ENCODE results near the gene LLGL1. TPM values are rescaled to one million over a fixed set of nuclear protein-coding genes. Genes with fewer than 3 reads are reported as not detected.

The LLGL1 gene
- total RNA-seq, 1 donor from 2014 or later, result 43.5 TPM

DNA sequence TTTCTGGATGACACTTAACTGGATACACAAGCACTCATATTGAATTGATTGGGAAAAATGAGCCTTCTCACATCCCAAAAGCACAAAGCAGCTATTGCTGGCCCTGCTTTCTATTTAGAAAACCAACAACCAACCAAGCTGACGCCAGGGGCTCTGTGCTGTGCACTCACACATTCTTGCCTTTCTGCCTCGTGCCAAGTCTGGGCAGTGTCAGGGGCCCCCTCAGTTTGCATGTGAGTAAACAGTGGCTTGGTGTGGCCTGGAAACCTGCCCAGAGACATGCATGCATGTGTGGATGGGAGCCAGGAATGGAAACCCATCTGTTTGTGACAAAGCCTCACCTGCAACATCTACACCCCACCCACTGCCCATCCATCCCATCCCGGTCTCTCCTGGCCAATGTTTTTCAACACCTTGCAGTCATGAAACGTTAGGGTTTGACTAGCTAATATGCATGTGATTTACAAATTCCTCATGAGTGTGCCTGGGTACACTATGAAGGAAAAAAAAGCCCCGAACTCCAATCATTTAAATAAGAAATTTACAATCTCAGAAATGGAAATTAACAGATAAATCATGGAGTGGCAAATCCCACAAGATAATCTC lies 55.4 kb downstream of the LLGL1 start:
- peaks cover 3% of the 10 kb centered on the region for H3K4me1 ChIP-seq (ENCODE audit: insufficient read depth, low read length)
- DNase-seq (ENCODE audit: low read depth), result no peak
- H3K9me3 ChIP-seq (ENCODE audit: insufficient read depth, low read depth, low read length), result no peaks in the 10 kb centered on the region
- no peak for TF ChIP-seq CTCF (IDR thresholded peaks at IDR 0.05; ENCODE audit: insufficient read depth, low read depth, low read length)
- no peak overlapping the region for H3K4me3 ChIP-seq (ENCODE audit: insufficient read depth, low read depth, low read length)
- peaks cover 27% of the 10 kb centered on the region for H4K20me1 ChIP-seq (ENCODE audit: insufficient read depth, low read length)
- peaks cover 4% of the 10 kb centered on the region for H3K4me1 Mint-ChIP-seq (ENCODE audit: low read depth, unreplicated experiment)
- H3K27me3 Mint-ChIP-seq (ENCODE audit: low read depth, unreplicated experiment), result no peaks in the 10 kb centered on the region
- FAIRE-seq, result no peak
- no peak overlapping the region for H2AFZ ChIP-seq (ENCODE audit: low read depth, low read length)
- no peak overlapping the region for H3K4me2 ChIP-seq (ENCODE audit: low read length)
- H3K36me3 Mint-ChIP-seq (ENCODE audit: low read depth, unreplicated experiment), result peaks cover 33% of the 10 kb centered on the region
- no peaks in the 10 kb centered on the region for H3K27me3 ChIP-seq (ENCODE audit: insufficient read depth, low read length)
- H3K4me3 Mint-ChIP-seq (ENCODE audit: unreplicated experiment), result no peak overlapping the region
- no peak overlapping the region for H3K27ac ChIP-seq (ENCODE audit: low read depth, low read length)
- H3K36me3 ChIP-seq (ENCODE audit: insufficient read depth, low read length), result peaks cover 56% of the 10 kb centered on the region
- H3K9me3 Mint-ChIP-seq (ENCODE audit: unreplicated experiment), result no peaks in the 10 kb centered on the region
- H3K79me2 ChIP-seq (ENCODE audit: insufficient read depth, low read length), result peaks cover 4% of the 10 kb centered on the region
- no peak overlapping the region for H3K9ac ChIP-seq (ENCODE audit: low read length)
- H3K27ac Mint-ChIP-seq (ENCODE audit: unreplicated experiment), result no peak overlapping the region

DNA sequence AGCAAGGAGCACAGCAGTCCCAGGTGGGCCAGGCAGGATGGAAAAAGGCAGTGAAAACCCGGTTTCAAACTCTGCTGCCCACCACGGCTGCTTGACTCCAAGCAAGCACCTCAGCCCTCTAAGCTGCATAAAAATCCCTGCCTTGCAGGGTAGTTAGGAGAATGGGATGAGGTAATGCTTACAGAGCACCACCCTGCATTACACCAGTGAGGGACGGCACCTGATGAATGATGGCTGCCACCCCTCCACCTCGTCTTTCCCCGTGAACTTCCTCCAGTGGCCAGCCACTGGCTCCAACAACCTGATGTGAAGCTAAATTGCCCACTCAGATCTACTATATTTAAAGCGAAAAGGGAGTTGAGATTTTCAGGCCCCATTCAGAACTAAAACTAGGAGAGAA lies 56.4 kb downstream of the LLGL1 start:
- H2AFZ ChIP-seq (ENCODE audit: low read depth, low read length), result no peak overlapping the region
- no peak overlapping the region for H3K9ac ChIP-seq (ENCODE audit: low read length)
- Mint-ChIP-seq H3K36me3 (ENCODE audit: low read depth, unreplicated experiment) (peaks cover 27% of the 10 kb centered on the region), H3K4me3 (ENCODE audit: unreplicated experiment) (no peak overlapping the region), H3K27me3 (ENCODE audit: low read depth, unreplicated experiment) (no peaks in the 10 kb centered on the region), H3K4me1 (ENCODE audit: low read depth, unreplicated experiment) (peaks cover 4% of the 10 kb centered on the region), H3K27ac (ENCODE audit: unreplicated experiment) (no peak overlapping the region), H3K9me3 (ENCODE audit: unreplicated experiment) (no peaks in the 10 kb centered on the region)
- peaks cover 18% of the 10 kb centered on the region for H4K20me1 ChIP-seq (ENCODE audit: insufficient read depth, low read length)
- no peaks in the 10 kb centered on the region for H3K9me3 ChIP-seq (ENCODE audit: insufficient read depth, low read depth, low read length)
- H3K79me2 ChIP-seq (ENCODE audit: insufficient read depth, low read length), result peaks cover 4% of the 10 kb centered on the region
- TF ChIP-seq EZH2 (IDR thresholded peaks at IDR 0.05; ENCODE audit: insufficient read depth, low read length) (no peak), CTCF (IDR thresholded peaks at IDR 0.05; ENCODE audit: insufficient read depth, low read depth, low read length) (no peak)
- H3K4me1 ChIP-seq (ENCODE audit: insufficient read depth, low read length), result peaks cover 3% of the 10 kb centered on the region
- DNase-seq (ENCODE audit: low read depth) (no peak), FAIRE-seq (no peak)
- H3K27me3 ChIP-seq (ENCODE audit: insufficient read depth, low read length), result no peaks in the 10 kb centered on the region
- peaks cover 47% of the 10 kb centered on the region for H3K36me3 ChIP-seq (ENCODE audit: insufficient read depth, low read length)
- H3K4me3 ChIP-seq (ENCODE audit: insufficient read depth, low read depth, low read length), result no peak overlapping the region
- no peak overlapping the region for H3K27ac ChIP-seq (ENCODE audit: low read depth, low read length)
- no peak overlapping the region for H3K4me2 ChIP-seq (ENCODE audit: low read length)

DNA sequence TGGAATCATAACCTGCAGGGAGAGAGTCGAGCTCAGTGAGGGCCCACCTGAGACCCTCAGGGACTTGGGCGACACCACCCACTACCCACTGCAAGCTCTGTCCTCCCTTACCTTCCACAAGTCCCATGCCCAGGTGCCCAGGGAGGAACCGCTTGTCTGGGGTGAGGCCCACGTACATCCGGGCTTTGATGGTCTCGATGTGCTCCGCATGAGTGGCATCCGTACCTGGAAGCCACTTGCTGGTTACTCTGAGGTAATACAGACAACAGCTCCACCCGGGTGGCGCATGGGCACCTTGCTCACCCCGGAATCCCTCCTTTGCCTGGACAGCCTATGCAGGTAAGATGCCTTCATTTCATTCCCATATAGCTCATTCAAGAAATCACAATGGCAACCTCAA lies 59.9 kb downstream of the LLGL1 start:
- H3K4me3 ChIP-seq (ENCODE audit: insufficient read depth, low read depth, low read length), result no peak overlapping the region
- peaks cover 38% of the 10 kb centered on the region for H3K36me3 ChIP-seq (ENCODE audit: insufficient read depth, low read length)
- H3K27ac Mint-ChIP-seq (ENCODE audit: unreplicated experiment), result no peak overlapping the region
- peaks cover 2% of the 10 kb centered on the region for H3K79me2 ChIP-seq (ENCODE audit: insufficient read depth, low read length)
- H3K9me3 Mint-ChIP-seq (ENCODE audit: unreplicated experiment), result no peaks in the 10 kb centered on the region
- H3K27me3 ChIP-seq (ENCODE audit: insufficient read depth, low read length), result no peaks in the 10 kb centered on the region
- no peak overlapping the region for H2AFZ ChIP-seq (ENCODE audit: low read depth, low read length)
- peaks cover 18% of the 10 kb centered on the region for H4K20me1 ChIP-seq (ENCODE audit: insufficient read depth, low read length)
- H3K4me1 ChIP-seq (ENCODE audit: insufficient read depth, low read length), result no peaks in the 10 kb centered on the region
- DNase-seq (ENCODE audit: low read depth), result no peak
- H3K9me3 ChIP-seq (ENCODE audit: insufficient read depth, low read depth, low read length), result no peaks in the 10 kb centered on the region
- H3K27ac ChIP-seq (ENCODE audit: low read depth, low read length), result no peak overlapping the region
- no peak for FAIRE-seq
- no peak overlapping the region for H3K4me2 ChIP-seq (ENCODE audit: low read length)
- no peak overlapping the region for H3K9ac ChIP-seq (ENCODE audit: low read length)
- H3K27me3 Mint-ChIP-seq (ENCODE audit: low read depth, unreplicated experiment), result no peaks in the 10 kb centered on the region
- no peak overlapping the region for H3K4me3 Mint-ChIP-seq (ENCODE audit: unreplicated experiment)
- peaks cover 37% of the 10 kb centered on the region for H3K36me3 Mint-ChIP-seq (ENCODE audit: low read depth, unreplicated experiment)
- TF ChIP-seq CTCF (IDR thresholded peaks at IDR 0.05; ENCODE audit: insufficient read depth, low read depth, low read length), result no peak
- TF ChIP-seq EZH2 (IDR thresholded peaks at IDR 0.05; ENCODE audit: insufficient read depth, low read length), result no peak
- no peaks in the 10 kb centered on the region for H3K4me1 Mint-ChIP-seq (ENCODE audit: low read depth, unreplicated experiment)

Measured in astrocyte (in vitro differentiated cells and primary cell).